Osteocyte (in vitro differentiated cells): ENCODE results near the gene MAN2C1. TPM values are rescaled to one million over a fixed set of nuclear protein-coding genes. Genes with fewer than 3 reads are reported as not detected.
"Not testable (repeated sequence)": the region's sequence is repeated elsewhere in the genome, so short reads cannot be mapped to it uniquely, and the experiment has no call there.

Experiments used
- DNase-seq: peaks from one replicate; pipeline ENCODE4 v3.0.0; 2021; ENCODE audit warnings: mixed read lengths; ENCODE audit not compliant: unreplicated experiment; ENCODE audit errors: extremely low spot score
- H3K27ac Mint-ChIP-seq: one replicate; pipeline ENCODE4 v1.8.0; 2021; ENCODE audit warnings: mild to moderate bottlenecking, mixed read lengths; ENCODE audit not compliant: unreplicated experiment
- H3K27me3 Mint-ChIP-seq: one replicate; pipeline ENCODE4 v1.8.0; 2021; ENCODE audit warnings: mixed read lengths; ENCODE audit not compliant: unreplicated experiment
- H3K36me3 Mint-ChIP-seq: one replicate; pipeline ENCODE4 v1.8.0; 2021; ENCODE audit warnings: mixed read lengths; ENCODE audit not compliant: unreplicated experiment
- H3K4me1 Mint-ChIP-seq: one replicate; pipeline ENCODE4 v1.8.0; 2021; ENCODE audit warnings: mixed read lengths; ENCODE audit not compliant: unreplicated experiment
- H3K4me3 Mint-ChIP-seq: one replicate; pipeline ENCODE4 v1.8.0; 2021; ENCODE audit warnings: mild to moderate bottlenecking, moderate library complexity, mixed read lengths; ENCODE audit not compliant: unreplicated experiment
- H3K9me3 Mint-ChIP-seq: one replicate; pipeline ENCODE4 v1.8.0; 2021; ENCODE audit warnings: mixed read lengths; ENCODE audit not compliant: unreplicated experiment
- total RNA-seq: library from RNA; stranded (reverse); gene quantifications from 2 replicates; pipeline ENCODE4 v1.2.1, GENCODE V29; 2021
- TF ChIP-seq, protein P1 (sequence below): fragments of 200-600 bp; sonication (generic); IDR thresholded peaks from 2 replicates; pipeline ENCODE4 v1.5.0; 2021; ENCODE audit warnings: antibody characterized with exemption, mild to moderate bottlenecking, moderate library complexity

MAN2C1 gene
- total RNA-seq, 1 donor from 2014 or later = 219 TPM

DNA sequence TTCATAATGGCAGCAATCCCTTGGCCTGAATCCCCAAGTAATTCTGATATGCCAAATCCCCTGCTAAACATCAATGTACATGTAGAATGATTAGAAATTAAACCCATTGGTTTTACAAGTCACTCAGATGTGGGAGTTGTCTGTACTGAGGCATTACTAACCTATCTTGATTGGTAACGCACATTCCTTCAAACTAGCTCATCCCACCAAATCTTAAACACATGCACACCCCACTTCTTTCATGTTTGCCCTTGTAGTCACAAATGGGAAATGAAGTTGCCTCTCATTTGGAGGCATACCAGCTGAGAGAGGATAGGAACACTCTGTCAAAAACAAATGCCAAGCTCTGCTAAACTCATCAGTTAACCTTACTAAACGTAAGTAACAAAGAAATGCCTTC lies 29.1 kb upstream of the MAN2C1 start:
- Mint-ChIP-seq H3K27ac (no peak overlapping the region), H3K27me3 (no peaks in the 10 kb centered on the region), H3K4me1 (no peaks in the 10 kb centered on the region), H3K36me3 (peaks cover 45% of the 10 kb centered on the region), H3K9me3 (no peaks in the 10 kb centered on the region), H3K4me3 (no peak overlapping the region)
- no peak for DNase-seq
- TF ChIP-seq, protein P1, sequence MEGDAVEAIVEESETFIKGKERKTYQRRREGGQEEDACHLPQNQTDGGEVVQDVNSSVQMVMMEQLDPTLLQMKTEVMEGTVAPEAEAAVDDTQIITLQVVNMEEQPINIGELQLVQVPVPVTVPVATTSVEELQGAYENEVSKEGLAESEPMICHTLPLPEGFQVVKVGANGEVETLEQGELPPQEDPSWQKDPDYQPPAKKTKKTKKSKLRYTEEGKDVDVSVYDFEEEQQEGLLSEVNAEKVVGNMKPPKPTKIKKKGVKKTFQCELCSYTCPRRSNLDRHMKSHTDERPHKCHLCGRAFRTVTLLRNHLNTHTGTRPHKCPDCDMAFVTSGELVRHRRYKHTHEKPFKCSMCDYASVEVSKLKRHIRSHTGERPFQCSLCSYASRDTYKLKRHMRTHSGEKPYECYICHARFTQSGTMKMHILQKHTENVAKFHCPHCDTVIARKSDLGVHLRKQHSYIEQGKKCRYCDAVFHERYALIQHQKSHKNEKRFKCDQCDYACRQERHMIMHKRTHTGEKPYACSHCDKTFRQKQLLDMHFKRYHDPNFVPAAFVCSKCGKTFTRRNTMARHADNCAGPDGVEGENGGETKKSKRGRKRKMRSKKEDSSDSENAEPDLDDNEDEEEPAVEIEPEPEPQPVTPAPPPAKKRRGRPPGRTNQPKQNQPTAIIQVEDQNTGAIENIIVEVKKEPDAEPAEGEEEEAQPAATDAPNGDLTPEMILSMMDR = no peak

DNA sequence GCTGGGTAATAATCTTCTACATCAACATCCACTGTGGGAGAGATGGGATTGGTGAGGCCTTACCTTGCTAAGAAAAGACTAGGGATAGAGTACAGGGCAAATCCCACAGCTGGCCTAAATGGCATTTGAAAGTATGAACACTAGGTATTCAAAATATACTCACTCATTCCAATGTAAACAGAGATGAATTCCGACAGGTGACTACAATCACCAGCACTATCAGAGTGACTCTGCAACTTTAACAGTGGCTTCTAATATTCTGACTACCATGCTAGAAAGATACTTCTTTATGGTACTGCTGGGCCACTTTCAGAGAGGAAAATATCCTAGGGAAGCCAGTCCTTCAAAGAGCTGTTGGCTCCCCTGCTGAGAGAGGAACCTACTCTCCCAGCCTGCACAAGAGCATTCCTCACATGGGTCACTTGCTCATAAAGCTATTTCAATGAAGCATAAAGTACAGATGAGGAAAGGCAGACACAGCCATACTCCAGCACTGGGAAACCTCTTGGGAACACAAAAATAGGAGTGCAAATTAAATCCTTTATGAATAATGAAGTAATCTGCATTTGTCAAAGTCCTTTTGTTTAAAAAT lies 21.5 kb upstream of the MAN2C1 start:
- H3K36me3 Mint-ChIP-seq = peaks cover 51% of the 10 kb centered on the region

DNA sequence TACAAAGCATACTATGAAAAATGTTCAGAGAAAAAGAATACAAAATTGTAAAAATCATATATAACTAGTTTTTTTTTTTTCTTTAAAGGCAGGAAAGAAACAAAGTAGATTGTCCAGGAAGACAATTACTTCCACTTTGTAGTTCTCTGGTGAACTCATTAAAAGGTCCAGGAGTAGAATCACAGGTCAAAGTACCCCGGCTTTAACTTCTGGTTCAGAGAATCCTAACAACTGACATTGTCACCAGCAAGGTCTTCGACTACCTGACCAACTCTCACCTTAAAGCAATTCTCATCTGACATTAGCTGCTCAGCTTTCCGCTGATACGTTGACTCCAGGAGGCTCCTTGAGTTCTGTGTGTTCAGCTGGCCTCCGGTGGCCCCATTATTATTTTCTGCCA lies 15.6 kb upstream of the MAN2C1 start:
- not testable (repeated sequence) for H3K27me3 Mint-ChIP-seq, DNase-seq, H3K4me1 Mint-ChIP-seq, H3K27ac Mint-ChIP-seq, H3K9me3 Mint-ChIP-seq, H3K4me3 Mint-ChIP-seq
- peaks cover 54% of the 10 kb centered on the region for H3K36me3 Mint-ChIP-seq

More for the DNA sequence above, 21.5 kb upstream of the MAN2C1 start:
- TF ChIP-seq, protein P1 = no peak
- no peaks in the 10 kb centered on the region for H3K9me3 Mint-ChIP-seq
- DNase-seq = no peak
- H3K4me1 Mint-ChIP-seq = no peaks in the 10 kb centered on the region
- no peaks in the 10 kb centered on the region for H3K27me3 Mint-ChIP-seq
- H3K27ac Mint-ChIP-seq = no peak overlapping the region
- H3K4me3 Mint-ChIP-seq = no peak overlapping the region

DNA sequence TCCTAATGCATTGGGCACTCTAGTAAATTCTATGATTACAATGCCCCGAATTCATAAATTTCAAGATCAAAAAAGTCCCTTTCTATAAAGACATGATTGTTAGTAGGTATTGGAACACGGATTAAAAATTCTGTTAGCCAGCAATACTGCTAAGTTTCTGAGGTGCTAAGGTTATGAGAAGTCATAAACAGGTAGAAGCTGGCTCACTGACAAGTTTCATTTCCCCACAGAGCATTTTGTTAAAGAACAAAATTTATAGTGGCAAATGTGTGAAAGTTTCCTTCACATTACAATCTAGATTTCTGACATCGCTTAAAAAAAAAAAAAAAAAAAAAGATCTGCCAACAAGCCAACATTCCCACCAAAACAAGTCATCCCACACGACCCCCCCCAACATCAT lies 12.4 kb upstream of the MAN2C1 start:
- H3K27me3 Mint-ChIP-seq = no peaks in the 10 kb centered on the region
- no peak overlapping the region for H3K27ac Mint-ChIP-seq
- no peaks in the 10 kb centered on the region for H3K4me1 Mint-ChIP-seq
- no peak overlapping the region for H3K4me3 Mint-ChIP-seq
- no peak for DNase-seq
- TF ChIP-seq, protein P1 = no peak
- no peaks in the 10 kb centered on the region for H3K9me3 Mint-ChIP-seq
- peaks cover 66% of the 10 kb centered on the region for H3K36me3 Mint-ChIP-seq

DNA sequence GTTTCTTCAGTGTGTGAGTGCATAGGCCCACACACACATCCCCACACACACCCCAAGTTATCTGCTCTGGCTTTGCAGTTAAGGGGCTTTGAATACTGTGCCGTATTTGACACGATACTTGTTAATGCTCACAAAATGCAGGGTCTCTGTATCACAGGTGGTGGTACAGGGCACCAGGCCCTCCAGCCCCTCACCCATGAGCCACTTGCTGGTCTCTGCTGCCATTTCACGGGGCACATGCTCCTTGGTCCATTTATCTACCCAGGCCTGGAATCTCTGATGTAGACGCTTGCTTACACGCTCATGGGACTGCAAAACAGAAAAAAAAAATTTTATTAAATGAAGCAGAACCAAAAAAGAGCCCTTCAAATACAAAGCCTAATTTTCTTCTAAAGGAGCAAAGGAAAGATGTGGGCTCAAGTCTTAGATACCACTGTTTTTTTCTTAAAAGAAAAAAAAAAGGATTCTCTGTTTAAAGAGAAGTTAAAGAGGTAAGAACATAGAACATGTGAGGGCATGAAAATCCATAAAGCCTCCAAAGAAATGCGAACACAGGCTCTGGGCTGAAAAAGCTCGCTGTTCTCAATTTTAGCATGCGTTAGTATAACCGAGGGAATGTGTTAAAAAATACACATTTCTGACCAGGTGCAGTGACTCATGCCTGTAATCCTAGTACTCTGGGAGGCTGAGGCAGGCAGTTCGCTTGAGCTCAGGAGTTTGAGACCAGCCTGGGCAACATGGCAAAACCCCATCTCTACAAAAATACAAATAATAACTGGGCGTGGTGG lies 3.7 kb upstream of the MAN2C1 start:
- TF ChIP-seq, protein P1 = no peak
- Mint-ChIP-seq H3K36me3 (peaks cover 35% of the 10 kb centered on the region), H3K9me3 (no peaks in the 10 kb centered on the region), H3K4me1 (peaks cover 19% of the 10 kb centered on the region), H3K4me3 (no peak overlapping the region), H3K27ac (no peak overlapping the region), H3K27me3 (no peaks in the 10 kb centered on the region)
- DNase-seq = no peak
